ENCODE results near the gene HERC4. TPM values are rescaled to one million over a fixed set of nuclear protein-coding genes. Genes with fewer than 3 reads are reported as not detected.

The HERC4 gene
- total RNA-seq, 4 donors from 2014 or later: 54.5 to 82.4 (median 67.5) TPM

GRCh38 chr10:68010426-68010940, 64.6 kb downstream of the HERC4 start:
- no peak for TF ChIP-seq POLR2A (IDR thresholded peaks at IDR 0.05)
- TF ChIP-seq CTCF (IDR thresholded peaks at IDR 0.05): no peak
- intact Hi-C loops (cut with DNase I): no loop called here
- Histone ChIP-seq H3K4me3 (replicated peaks in 1 of 3) (no peak overlapping the region), H3K9me3 (no peaks in the 10 kb centered on the region), H3K4me1 (no peaks in the 10 kb centered on the region), H3K36me3 (peaks cover 0 to 6% of the 10 kb centered on the region in 2 donors), H3K27ac (no peak overlapping the region), H3K27me3 (no peaks in the 10 kb centered on the region)
- WGBS, 2 donors: 96% methylated on average over 11 of the region's 11 CpGs
- no peak for DNase-seq

GRCh38 chr10:68007356-68007755, 67.7 kb downstream of the HERC4 start:
- DNase-seq: no peak
- H3K27ac ChIP-seq: no peak overlapping the region
- no peaks in the 10 kb centered on the region for H3K27me3 ChIP-seq
- WGBS, 2 donors: 92 to 98% methylated on average over 3 of the region's 3 CpGs
- intact Hi-C loops (cut with DNase I): no loop called here
- no peaks in the 10 kb centered on the region for H3K4me1 ChIP-seq
- H3K4me3 ChIP-seq (replicated peaks in 1 of 3): no peak overlapping the region
- TF ChIP-seq POLR2A (IDR thresholded peaks at IDR 0.05) (no peak), CTCF (IDR thresholded peaks at IDR 0.05) (no peak)
- no peaks in the 10 kb centered on the region for H3K9me3 ChIP-seq
- H3K36me3 ChIP-seq: peaks cover 0 to 6% of the 10 kb centered on the region in 2 donors

GRCh38 chr10:68001539-68001938, 73.5 kb downstream of the HERC4 start:
- no peak overlapping the region for H3K27ac ChIP-seq
- intact Hi-C loops (cut with DNase I): no loop called here
- no peaks in the 10 kb centered on the region for H3K9me3 ChIP-seq
- no peak overlapping the region for H3K4me3 ChIP-seq (replicated peaks in 1 of 3)
- H3K36me3 ChIP-seq: peaks cover 0 to 8% of the 10 kb centered on the region in 2 donors
- no peak for DNase-seq
- 92 to 100% methylated on average over 1 of the region's 1 CpG for WGBS, 2 donors
- no peak for TF ChIP-seq POLR2A (IDR thresholded peaks at IDR 0.05)
- TF ChIP-seq CTCF (IDR thresholded peaks at IDR 0.05): no peak
- no peaks in the 10 kb centered on the region for H3K27me3 ChIP-seq
- H3K4me1 ChIP-seq: no peaks in the 10 kb centered on the region

GRCh38 chr10:68001000-68001399, 74.1 kb downstream of the HERC4 start:
- Histone ChIP-seq H3K27me3 (no peaks in the 10 kb centered on the region), H3K9me3 (no peaks in the 10 kb centered on the region), H3K4me1 (no peaks in the 10 kb centered on the region), H3K4me3 (replicated peaks in 1 of 3) (no peak overlapping the region), H3K36me3 (peaks cover 0 to 8% of the 10 kb centered on the region in 2 donors), H3K27ac (no peak overlapping the region)
- 95 to 96% methylated on average over 4 of the region's 4 CpGs for WGBS, 2 donors
- intact Hi-C loops (cut with DNase I): no loop called here
- no peak for TF ChIP-seq CTCF (IDR thresholded peaks at IDR 0.05)
- TF ChIP-seq POLR2A (IDR thresholded peaks at IDR 0.05): no peak
- DNase-seq: no peak

- no peaks in the 10 kb centered on the region for H3K4me1 ChIP-seq
- TF ChIP-seq CTCF (IDR thresholded peaks at IDR 0.05): no peak
- TF ChIP-seq POLR2A (IDR thresholded peaks at IDR 0.05): no peak
- H3K27ac ChIP-seq: no peak overlapping the region
- no peaks in the 10 kb centered on the region for H3K27me3 ChIP-seq
- peaks cover 11 to 13% of the 10 kb centered on the region in 2 donors for H3K36me3 ChIP-seq
- intact Hi-C loops (cut with DNase I): no loop called here
- no peaks in the 10 kb centered on the region for H3K9me3 ChIP-seq
- no peak for DNase-seq
- H3K4me3 ChIP-seq (replicated peaks in 1 of 3): no peak overlapping the region
These were observed 85.0 kb downstream of the HERC4 start for GRCh38 chr10:67990093-67990492.
